HL-60/S4 treated with phorbol 12-myristate 13-acetate at 8.2 ng/mL for 4 days and 3 days (cell line): ENCODE measurements around the gene HRG.
"Not testable (repeated sequence)": the region's sequence is repeated elsewhere in the genome, so short reads cannot be mapped to it uniquely, and the experiment has no call there.

Source experiments
- in situ Hi-C: fragments of 300-500 bp; cut with MboI; formaldehyde crosslinking; loops from 2 replicates; pipeline ENCODE4 v1.15.0; 2022; ENCODE audit warnings: low sequenced_read_pairs

Gene HRG, protein sequence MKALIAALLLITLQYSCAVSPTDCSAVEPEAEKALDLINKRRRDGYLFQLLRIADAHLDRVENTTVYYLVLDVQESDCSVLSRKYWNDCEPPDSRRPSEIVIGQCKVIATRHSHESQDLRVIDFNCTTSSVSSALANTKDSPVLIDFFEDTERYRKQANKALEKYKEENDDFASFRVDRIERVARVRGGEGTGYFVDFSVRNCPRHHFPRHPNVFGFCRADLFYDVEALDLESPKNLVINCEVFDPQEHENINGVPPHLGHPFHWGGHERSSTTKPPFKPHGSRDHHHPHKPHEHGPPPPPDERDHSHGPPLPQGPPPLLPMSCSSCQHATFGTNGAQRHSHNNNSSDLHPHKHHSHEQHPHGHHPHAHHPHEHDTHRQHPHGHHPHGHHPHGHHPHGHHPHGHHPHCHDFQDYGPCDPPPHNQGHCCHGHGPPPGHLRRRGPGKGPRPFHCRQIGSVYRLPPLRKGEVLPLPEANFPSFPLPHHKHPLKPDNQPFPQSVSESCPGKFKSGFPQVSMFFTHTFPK

DNA sequence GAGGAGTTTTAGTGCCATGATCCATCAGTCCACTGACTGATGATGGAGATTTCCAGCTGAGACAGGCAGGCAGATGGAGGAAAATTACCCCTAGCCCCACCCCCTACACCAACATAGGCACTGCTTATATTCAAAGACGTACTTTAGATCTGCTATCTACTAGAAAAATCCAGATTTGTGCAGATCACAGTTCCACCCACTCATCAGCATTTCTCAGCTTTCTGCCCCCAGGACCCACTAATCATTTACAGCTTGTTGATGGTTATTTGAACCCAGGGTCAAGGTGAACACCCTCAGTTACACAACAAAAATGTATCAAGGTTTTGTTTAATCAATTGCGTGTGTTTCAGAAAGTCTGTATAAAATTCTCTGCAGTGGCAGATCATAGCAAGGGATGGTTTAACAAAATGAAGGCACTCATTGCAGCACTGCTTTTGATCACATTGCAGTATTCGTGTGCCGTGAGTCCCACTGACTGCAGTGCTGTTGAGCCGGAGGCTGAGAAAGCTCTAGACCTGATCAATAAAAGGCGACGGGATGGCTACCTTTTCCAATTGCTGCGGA is at the start of gene HRG:
Gene HRG, plus strand, starts transcription at position 390 of the 564 bp plus-strand sequence. Its CDS starts 18 bp downstream, at position 408.
- in situ Hi-C loops = no loop called here

DNA sequence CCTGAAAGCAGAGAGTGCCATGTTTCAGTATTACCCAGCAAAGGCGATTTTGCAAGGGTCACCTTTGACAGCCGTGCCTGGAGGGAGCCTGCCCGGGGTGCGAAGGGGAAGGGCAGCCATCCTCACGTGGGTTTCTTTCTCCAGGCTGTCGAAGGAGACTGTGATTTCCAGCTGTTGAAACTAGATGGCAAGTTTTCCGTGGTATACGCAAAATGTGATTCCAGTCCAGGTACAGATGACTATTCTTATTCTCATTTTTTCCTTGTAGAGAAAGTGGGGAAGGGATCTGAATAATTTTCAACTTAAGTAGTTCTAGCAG is 49.6 kb upstream of the HRG start:
- in situ Hi-C loops = no loop called here

DNA sequence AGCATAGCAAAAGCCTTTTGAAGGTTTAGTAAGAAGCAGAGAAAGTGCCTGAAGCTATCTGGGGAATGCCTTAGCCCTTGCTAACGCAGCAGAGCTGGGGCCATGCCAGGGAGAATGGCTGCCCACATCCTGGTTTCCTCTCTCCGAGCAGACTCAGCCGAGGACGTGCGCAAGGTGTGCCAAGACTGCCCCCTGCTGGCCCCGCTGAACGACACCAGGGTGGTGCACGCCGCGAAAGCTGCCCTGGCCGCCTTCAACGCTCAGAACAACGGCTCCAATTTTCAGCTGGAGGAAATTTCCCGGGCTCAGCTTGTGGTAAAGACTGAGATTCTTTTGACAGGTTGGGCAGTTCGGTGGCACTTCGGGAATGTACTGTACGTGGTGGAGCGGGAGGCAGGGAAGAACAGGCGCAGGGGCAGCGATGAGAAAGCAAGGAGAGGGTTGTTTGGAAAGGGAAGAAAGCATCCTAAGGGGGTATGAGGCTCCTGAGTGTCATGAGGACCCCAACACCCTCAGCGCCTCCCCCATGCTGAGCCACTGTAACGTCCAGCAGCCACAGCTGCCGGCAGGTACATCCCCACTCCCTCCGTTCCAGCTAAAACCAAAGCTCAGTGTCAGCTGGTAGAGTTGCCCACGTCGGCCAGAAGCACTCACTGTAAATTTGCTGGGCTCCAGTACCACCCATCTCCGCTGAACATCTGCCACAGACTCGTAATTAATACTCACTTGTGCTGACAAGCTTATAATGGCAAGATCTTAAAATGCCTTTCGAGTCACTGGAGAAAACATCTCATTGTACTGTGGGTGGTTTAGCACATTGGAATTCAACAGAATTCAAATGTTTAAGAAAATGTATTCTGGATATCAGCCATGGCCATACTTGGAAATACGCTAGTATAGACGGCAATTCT is 48.5 kb upstream of the HRG start:
- in situ Hi-C loops = no loop called here

DNA sequence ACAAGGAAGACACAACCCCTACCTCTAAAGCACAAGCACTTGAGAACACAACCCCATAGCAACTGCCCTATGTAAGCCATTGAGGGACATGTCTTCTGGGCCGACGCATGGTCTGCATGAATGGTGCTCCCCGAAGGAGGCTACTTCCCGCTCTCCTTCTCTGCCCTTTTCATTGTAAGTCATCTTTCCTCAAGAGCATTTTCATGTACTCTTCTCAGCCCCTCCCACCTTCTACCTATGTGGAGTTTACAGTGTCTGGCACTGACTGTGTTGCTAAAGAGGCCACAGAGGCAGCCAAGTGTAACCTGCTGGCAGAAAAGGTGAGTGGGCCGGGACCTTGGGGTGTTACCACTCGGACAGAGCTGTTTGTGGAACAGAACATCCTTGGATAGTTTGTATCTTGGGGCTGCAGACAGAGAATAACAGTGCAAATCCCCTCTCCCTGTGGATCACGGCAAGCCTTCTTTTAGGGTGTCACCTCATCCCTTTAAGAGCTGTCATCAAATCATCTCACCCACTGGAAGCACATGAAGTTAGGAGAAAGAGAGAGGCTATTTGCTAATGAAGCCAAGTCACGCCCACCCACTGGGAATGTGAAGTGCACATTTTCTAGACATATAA is 47.4 kb upstream of the HRG start:
- in situ Hi-C loops = no loop called here

DNA sequence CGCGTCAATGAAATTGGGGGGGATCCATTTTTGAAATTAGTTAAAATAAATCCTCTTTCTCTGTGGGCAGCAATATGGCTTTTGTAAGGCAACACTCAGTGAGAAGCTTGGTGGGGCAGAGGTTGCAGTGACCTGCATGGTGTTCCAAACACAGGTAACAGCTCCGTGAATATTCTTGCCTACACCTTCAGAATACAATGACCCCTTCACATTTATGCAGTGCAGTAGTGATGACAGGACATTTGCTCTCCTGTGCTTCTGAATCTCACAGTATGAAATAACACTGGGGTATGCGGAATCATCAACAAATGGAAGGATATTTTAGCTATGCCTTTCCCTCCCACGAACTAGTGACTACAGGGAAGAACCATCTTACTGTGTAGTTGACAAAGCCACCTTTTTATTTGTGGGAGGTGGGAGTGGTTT is 46.0 kb upstream of the HRG start:
- in situ Hi-C loops = no loop called here

DNA sequence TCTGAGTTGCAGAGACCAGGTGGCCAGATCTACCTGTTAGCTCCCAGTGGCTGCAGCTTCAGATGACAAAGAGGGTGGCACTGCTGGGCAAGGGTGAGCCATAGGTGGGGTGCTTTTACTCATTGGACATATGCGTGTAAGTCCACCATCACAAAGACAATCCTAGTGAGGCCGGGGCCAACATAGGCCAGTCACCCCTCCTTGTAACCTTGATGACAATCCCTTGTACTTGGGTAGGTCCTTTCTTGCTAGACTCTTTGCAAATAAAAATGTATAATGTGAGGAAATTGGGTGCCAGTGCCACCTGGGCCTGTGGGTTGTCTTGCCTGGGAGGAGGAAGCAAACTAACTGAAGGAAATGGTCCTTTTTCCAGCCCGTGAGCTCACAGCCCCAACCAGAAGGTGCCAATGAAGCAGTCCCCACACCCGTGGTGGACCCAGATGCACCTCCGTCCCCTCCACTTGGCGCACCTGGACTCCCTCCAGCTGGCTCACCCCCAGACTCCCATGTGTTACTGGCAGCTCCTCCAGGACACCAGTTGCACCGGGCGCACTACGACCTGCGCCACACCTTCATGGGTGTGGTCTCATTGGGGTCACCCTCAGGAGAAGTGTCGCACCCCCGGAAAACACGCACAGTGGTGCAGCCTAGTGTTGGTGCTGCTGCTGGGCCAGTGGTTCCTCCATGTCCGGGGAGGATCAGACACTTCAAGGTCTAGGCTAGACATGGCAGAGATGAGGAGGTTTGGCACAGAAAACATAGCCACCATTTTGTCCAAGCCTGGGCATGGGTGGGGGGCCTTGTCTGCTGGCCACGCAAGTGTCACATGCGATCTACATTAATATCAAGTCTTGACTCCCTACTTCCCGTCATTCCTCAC is 45.4 kb upstream of the HRG start:
- in situ Hi-C loops = no loop called here

DNA sequence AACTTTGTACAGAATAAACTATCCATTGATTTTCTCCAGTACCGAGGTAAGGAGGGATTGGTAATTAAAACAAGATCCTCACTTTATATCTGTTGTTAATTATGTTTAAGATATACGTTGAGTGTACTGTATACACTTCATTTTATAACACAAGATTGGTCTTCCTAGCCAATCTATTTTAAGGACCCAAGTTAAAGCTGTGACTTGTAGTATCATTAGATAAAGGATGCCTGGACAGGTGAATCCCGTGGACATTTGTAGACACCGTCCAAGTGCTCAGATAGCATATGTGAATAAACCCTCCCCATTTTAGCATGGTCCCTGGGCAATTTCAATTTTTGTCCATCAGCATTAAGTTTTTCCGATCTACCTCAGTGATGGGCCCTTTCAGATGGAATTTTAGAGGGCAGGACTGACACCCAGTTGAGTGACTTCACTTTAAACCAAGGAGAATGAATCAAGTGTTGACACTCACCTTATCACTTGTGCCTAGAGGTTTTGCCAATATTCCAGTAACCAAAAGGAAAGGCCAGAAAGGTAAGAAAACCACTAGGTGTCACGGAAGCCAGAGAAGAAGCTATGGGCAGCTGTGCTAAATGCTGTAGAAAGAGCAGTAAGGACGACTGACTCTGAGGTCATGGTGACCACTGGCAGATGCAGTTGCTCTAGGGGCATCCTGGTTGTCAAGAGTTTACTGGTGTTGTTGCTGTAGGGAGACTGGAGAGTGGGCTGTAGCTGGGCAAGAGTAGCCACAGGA is 43.7 kb upstream of the HRG start:
- in situ Hi-C loops = no loop called here

DNA sequence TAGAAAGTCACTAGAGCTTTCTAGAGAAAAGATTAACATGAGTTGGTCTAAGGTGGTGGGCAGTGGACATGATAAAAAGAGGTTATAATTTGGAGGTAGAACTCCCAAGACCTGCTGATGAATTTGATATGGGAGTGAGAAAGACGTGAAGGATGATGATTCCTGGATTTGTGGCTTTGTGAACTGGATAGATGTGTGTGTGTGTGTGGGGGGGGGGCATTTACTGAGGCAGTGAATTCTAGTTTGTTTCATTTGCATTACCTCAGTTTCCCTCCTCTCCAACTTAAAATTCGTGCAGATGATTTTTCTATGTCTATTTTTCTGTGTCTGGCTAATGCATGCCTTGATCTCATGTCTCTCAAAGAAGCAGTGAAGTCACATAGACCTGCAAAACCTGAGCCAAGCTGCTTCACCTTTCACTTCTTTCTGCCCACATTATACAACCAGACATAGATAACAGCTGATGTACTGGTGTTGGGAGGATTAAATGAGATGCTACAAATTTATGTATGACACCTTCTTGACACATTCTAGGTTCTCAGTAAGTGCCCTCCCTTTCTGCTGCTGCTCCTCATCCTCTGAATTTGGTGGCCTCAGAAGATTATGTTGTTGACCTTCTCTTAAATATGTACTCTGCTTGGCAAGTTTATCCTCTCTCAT is 43.0 kb upstream of the HRG start:
- in situ Hi-C loops = no loop called here

DNA sequence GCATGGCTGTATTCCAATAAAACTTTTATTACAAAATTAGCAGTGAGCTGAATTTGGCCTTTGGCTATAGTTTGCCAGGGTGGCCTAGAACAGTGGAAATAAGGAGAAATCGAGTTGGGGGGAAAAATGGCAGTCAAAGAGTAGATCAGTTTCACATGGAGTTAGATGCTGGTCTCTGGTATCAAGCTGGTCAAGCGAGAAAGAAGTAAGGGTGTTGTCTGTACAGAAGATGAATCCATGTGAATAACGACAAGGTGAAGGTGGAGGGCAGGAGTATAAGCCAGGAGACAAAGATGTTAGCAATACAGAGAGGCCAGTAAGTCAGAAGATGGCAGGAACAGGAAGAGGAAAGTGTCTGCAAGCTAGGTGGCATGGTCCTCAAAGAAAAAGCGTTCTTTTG is 41.2 kb upstream of the HRG start:
- in situ Hi-C loops = no loop called here

DNA sequence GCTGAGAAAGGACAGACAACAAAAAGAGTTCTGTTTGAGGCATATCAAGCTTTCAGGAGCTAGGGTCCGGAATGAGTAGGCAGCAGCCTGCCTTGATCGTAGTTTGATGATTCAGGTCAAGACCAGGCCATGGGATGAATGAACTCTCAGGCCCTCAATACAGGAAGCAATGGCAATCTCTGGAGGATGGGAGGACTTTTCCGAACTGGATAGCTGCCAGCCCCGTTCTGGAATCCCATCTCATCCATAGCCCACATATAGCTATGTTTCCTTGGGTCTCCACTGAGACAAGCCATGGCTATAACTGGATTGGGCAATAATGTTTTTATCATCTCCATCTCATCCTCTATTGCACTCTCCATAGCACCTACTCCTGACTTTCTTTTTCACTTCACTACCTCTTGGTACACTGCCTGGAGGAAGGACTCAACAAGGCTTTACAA is 40.2 kb upstream of the HRG start:
- in situ Hi-C loops = no loop called here

DNA sequence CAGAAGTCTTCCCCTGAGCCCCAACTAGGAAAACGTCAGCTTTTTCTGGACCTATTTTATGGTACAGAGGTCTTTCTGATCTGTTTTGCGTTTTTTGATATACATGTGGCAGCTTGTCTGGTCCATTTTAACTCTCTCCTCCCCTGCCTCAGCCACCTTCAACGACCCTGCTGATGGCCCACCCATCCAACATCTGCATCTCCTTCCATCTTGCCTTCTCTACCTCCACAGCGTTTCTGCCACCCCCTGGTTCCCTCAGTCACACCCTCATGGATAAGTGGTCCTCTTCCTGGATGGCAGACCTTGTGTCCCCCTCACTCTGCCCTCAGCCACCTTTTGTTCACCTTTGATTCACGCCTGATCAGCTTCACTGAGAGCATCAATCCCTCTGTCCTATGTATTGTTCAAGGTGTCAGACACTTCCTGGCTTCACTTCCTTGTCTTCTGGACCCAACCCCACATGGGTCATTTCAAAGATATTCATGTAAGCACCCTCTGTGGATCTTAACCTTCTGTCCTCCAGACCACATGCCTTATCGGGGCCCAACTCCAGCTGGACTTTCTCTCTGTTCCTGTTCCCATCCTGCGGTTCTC is 39.5 kb upstream of the HRG start:
- in situ Hi-C loops = no loop called here

DNA sequence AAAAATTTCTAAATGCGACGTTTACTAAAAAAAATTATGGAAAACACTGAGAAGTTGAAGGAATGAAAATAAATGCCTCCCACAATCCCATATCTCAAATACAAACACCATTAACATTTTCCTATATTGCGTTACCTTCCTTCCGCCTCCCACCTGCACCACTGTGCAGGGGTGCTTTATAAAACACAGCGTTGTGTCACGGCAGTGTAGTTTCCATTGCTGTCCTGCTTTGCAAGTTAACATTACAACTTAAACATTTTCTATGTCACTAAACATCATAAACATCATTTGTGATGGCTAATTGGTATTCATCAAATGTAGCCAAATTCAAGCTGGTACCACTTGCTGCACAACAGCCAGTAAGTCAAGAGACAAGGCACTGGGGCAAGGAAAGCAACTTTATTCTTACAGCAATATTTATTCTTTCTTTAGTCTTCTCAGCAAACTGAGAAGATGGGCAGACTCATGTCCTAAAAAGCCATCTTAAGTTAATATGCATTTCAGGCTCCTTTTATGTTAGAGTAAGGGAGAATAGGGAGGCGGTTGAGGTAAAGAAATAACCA is 37.9 kb upstream of the HRG start:
- in situ Hi-C loops = no loop called here

DNA sequence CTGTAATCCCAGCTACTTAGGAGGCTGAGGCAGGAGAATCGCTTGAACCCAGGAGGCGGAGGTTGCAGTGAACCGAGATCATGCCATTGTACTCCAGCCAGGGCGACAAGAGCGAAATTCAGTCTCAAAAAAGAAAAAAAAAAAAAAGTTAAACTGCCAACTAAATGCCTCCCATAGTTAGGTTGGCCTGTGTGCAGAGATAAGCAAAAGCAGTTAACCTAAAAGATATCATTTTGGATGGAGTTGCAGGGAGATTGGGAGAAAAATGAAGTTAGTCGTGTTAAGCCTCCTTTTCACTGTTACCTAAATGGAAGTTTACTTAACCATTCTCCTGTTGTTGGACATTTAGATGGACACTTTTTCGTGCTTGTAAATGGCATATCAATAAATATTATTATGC is 37.1 kb upstream of the HRG start:
- in situ Hi-C loops = no loop called here

DNA sequence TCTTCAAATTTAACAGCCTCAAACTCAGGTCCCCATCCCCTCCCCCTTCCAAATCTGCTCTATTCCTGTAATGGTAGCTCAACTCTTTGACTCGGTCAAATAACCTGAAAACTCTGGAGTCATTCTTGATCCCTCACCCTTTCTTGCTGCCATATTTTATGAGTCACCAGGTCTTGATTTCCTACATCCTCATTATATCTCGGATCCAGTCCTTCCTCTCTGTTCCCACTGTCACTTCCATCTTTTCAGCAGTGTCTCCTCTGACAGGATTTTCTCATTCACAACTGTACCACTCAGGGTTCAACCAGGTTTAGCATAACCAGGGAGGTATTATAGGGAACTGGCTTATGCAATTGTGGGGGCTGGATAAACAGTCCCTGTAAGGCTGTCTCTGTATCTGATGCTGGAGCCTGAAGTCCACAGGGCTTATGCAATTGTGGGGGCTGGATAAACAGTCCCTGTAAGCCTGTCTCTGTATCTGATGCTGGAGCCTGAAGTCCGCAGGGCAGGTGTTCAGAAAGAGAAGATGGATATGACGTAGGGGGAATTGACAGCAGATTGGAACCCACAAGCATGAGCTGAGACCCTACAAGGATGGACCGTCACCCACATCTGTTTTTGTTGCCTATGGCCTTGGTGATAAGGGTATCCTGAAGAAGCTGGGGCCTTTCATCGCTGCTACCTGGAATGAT is 34.7 kb upstream of the HRG start:
- in situ Hi-C loops = no loop called here

DNA sequence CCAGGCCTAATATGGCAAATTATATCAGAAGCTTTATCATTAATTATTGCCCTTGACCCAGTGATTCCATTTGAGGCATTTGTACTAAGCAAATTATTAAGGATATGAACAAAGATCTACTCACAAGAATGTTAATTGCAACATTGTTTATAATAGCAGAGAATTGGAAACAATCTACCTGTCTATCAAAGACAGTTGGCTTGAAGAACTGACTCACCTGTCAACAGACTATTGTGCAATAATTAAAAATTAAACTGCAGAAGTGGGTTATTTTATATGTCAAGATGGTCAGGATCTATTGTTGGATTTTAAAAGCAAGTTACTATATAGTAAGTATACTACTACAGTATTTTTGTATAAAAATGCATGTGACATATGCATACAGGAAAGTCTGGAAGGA is 32.3 kb upstream of the HRG start:
- in situ Hi-C loops = no loop called here

DNA sequence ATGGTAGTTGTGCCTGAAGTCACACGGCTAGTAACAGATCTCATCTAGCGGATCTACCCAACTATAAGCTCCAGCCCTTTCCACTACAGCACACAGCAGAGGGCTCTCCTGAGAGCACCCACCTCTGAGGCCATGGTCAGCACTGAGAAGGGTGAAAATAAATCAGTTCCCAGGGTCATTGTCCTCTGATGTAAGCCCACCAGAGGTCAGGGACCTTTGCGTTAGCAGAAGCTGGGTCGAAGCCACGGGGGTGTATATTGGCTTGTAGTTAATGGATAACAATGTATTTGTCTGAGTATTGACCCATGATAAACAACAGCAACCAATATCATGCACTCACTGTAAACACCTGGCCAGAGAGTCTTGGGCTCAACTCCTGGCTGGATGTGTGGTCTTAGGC is 31.6 kb upstream of the HRG start:
- in situ Hi-C loops = not testable (repeated sequence)

DNA sequence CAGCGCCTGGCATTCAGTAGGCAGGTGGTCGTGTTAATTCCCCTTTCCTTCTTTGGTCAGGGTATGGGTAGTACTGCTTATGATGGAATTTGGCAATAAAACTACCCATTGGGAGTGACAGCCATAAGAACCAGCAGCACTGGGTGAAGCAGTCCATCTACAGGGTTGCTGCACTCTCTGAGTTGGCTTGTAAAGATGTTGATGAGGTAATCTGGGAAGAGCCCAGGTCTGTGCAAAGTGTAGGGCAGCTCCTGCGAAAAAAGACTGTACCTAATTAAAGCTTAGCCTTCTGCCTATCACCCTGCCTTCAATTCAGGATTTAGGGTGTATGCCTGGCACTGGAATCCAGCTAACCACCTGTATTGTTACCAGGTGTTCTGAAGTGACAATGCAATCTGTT is 30.3 kb upstream of the HRG start:
- in situ Hi-C loops = no loop called here

DNA sequence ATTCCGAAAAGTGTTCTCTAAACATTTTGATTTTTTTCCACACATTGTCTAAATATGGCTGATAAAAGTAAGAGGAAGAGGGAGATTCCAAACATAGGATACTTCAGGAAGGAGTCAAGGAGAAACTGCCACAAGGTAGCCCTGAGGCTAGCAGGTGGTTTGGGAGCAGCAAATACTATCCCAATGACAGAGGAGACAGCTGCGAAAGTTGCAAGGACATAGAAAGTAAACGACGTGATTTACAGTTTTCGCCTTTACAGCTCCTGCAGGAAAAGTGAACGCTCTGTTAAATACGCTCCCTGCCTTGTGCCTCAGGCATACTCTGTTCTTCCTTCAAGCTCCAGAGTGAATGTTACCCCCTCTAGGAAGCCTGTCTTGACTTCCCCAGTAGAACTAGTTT is 29.3 kb upstream of the HRG start:
- in situ Hi-C loops = no loop called here
